GM18505 (cell line): ENCODE results near the gene CORO1C.
"Not testable (repeated sequence)": the region's sequence is repeated elsewhere in the genome, so short reads cannot be mapped to it uniquely, and the experiment has no call there.

ENCODE experiments used
- ATAC-seq: cut with Tn5 transposase; IDR thresholded peaks from one replicate; pipeline ENCODE4 v1.9.1; 2021; ENCODE audit not compliant: unreplicated experiment
- POLR2A ChIP-seq: IDR thresholded peaks from 4 replicates; pipeline ENCODE4 v1.6.1; 2011; ENCODE audit warnings: borderline replicate concordance; ENCODE audit not compliant: insufficient read depth, insufficient read length; ENCODE audit errors: extremely low read depth

CORO1C gene

GRCh38 chr12:108766294-108766693 is 35.0 kb upstream of the CORO1C start:
- no peak for TF ChIP-seq POLR2A
- ATAC-seq = no peak

- TF ChIP-seq POLR2A = no peak
Measured at GRCh38 chr12:108765289-108765764, 34.0 kb upstream of the CORO1C start.

GRCh38 chr12:108764540-108765288 is 33.4 kb upstream of the CORO1C start:
- no peak for TF ChIP-seq POLR2A
- ATAC-seq = no peak

More at GRCh38 chr12:108765289-108765764, 34.0 kb upstream of the CORO1C start:
- ATAC-seq = no peak

- no peak for ATAC-seq
- TF ChIP-seq POLR2A = no peak
Measured at GRCh38 chr12:108761226-108761625, 29.9 kb upstream of the CORO1C start.

- ATAC-seq = no peak
- TF ChIP-seq POLR2A = no peak
Measured at GRCh38 chr12:108759924-108760323, 28.6 kb upstream of the CORO1C start.

GRCh38 chr12:108757856-108758255 is 26.5 kb upstream of the CORO1C start:
- no peak for ATAC-seq
- no peak for TF ChIP-seq POLR2A

GRCh38 chr12:108756421-108756820 is 25.1 kb upstream of the CORO1C start:
- TF ChIP-seq POLR2A = no peak
- no peak for ATAC-seq

- TF ChIP-seq POLR2A = no peak
- ATAC-seq = no peak
Measured at GRCh38 chr12:108755481-108755880, 24.2 kb upstream of the CORO1C start.

GRCh38 chr12:108753976-108754375 is 22.7 kb upstream of the CORO1C start:
- TF ChIP-seq POLR2A = no peak

GRCh38 chr12:108752387-108752786 is 21.1 kb upstream of the CORO1C start:
- TF ChIP-seq POLR2A = no peak
- no peak for ATAC-seq

More at GRCh38 chr12:108753976-108754375, 22.7 kb upstream of the CORO1C start:
- ATAC-seq = no peak

- no peak for TF ChIP-seq POLR2A
- no peak for ATAC-seq
Measured at GRCh38 chr12:108751821-108752220, 20.5 kb upstream of the CORO1C start.

GRCh38 chr12:108751003-108751402 is 19.7 kb upstream of the CORO1C start:
- ATAC-seq = not testable (repeated sequence)

- no peak for ATAC-seq
- no peak for TF ChIP-seq POLR2A
Measured at GRCh38 chr12:108750526-108750925, 19.2 kb upstream of the CORO1C start.

- TF ChIP-seq POLR2A = no peak
- ATAC-seq = no peak
Measured at GRCh38 chr12:108747563-108747962, 16.2 kb upstream of the CORO1C start.
